G401 (cell line): ENCODE results near the gene EPN3. TPM values are rescaled to one million over a fixed set of nuclear protein-coding genes. Genes with fewer than 3 reads are reported as not detected.

Experiments
- DNase-seq: peaks from one replicate; pipeline ENCODE4 v3.0.0-alpha.2; 2015; ENCODE audit warnings: low spot score
- in situ Hi-C: cut with HindIII; loops from 2 replicates; pipeline ENCODE4 v1.10.0; 2016; ENCODE audit warnings: low sequenced_read_pairs, mixed read lengths
- total RNA-seq: library from RNA; depleted of rRNA; stranded (reverse); fragments of >200 nt; shearing (Covaris generic); gene quantifications from 2 replicates; pipeline ENCODE4 v1.2.3, GENCODE V29; 2014

EPN3 gene
- total RNA-seq, 1 experiment from 2014 or later: 2.3 TPM

- no peak for DNase-seq
- in situ Hi-C loops: no loop called here
Observed at GRCh38 chr17:50544516-50544915, 12.0 kb downstream of the EPN3 start.

- DNase-seq: no peak
- in situ Hi-C loops: no loop called here
Observed at GRCh38 chr17:50545311-50545710, 12.8 kb downstream of the EPN3 start.

GRCh38 chr17:50546701-50547034 lies 14.1 kb downstream of the EPN3 start:
- in situ Hi-C loops: no loop called here
- DNase-seq: no peak

GRCh38 chr17:50547035-50547735 lies 14.7 kb downstream of the EPN3 start, which contains the start of gene SPATA20:
Gene SPATA20, plus strand, starts transcription at chr17:50547174. Its CDS starts 35 bp downstream, at chr17:50547209.
- in situ Hi-C loops: no loop called here
- peak; percentile 93 for DNase-seq

- DNase-seq: no peak
- in situ Hi-C loops: no loop called here
Observed at GRCh38 chr17:50547736-50548083, 15.2 kb downstream of the EPN3 start.

- no peak for DNase-seq
Observed at GRCh38 chr17:50548831-50549230, 16.3 kb downstream of the EPN3 start.

GRCh38 chr17:50549256-50549941 lies 16.9 kb downstream of the EPN3 start:
- DNase-seq: no peak
- in situ Hi-C loops: no loop called here

More at GRCh38 chr17:50548831-50549230, 16.3 kb downstream of the EPN3 start:
- in situ Hi-C loops: no loop called here

- DNase-seq: no peak
- in situ Hi-C loops: no loop called here
Observed at GRCh38 chr17:50549969-50550368, 17.4 kb downstream of the EPN3 start.

GRCh38 chr17:50550661-50551432 lies 18.3 kb downstream of the EPN3 start:
- peak; percentile 95 for DNase-seq
- in situ Hi-C loops: no loop called here

GRCh38 chr17:50551433-50551815 lies 18.9 kb downstream of the EPN3 start:
- in situ Hi-C loops: no loop called here
- no peak for DNase-seq

GRCh38 chr17:50551884-50552283 lies 19.3 kb downstream of the EPN3 start:
- no peak for DNase-seq
- in situ Hi-C loops: no loop called here

GRCh38 chr17:50554201-50554600 lies 21.7 kb downstream of the EPN3 start:
- no peak for DNase-seq
- in situ Hi-C loops: no loop called here

- in situ Hi-C loops: no loop called here
- peak; percentile 100 for DNase-seq
Observed at GRCh38 chr17:50556803-50557202, 24.3 kb downstream of the EPN3 start.

- in situ Hi-C loops: no loop called here
- DNase-seq: no peak
Observed at GRCh38 chr17:50557630-50558029, 25.1 kb downstream of the EPN3 start.

GRCh38 chr17:50558091-50558490 lies 25.6 kb downstream of the EPN3 start:
- in situ Hi-C loops: no loop called here
- no peak for DNase-seq

GRCh38 chr17:50558581-50558940 lies 26.0 kb downstream of the EPN3 start:
- DNase-seq: no peak
- in situ Hi-C loops: no loop called here

- no peak for DNase-seq
- in situ Hi-C loops: no loop called here
Observed at GRCh38 chr17:50558941-50559614, 26.5 kb downstream of the EPN3 start.

GRCh38 chr17:50559674-50560184 lies 27.2 kb downstream of the EPN3 start:
- peak; percentile 61 for DNase-seq
- in situ Hi-C loops: loop anchor here (5.0 kb wide), 1 partner anchor 78 kb away; no protein-coding TSS in a partner anchor

GRCh38 chr17:50560185-50560824 lies 27.8 kb downstream of the EPN3 start, which contains the start of gene CACNA1G:
Gene CACNA1G, plus strand, starts transcription at chr17:50560715. Its CDS starts 745 bp downstream, at chr17:50561460.
- peak; percentile 69 for DNase-seq
- in situ Hi-C loops: loop anchor here (5.0 kb wide), 1 partner anchor 77 kb away; no protein-coding TSS in a partner anchor
